PC-9 (cell line): ENCODE data around the gene MAPK1. TPM values are rescaled to one million over a fixed set of nuclear protein-coding genes. Genes with fewer than 3 reads are reported as not detected.

Experiments
- BruUV-seq: library from RNA; stranded (reverse); fragments of 400-500 nt; replicated peaks from 2 replicates; lab custom pipeline; 2021; lab: Mats Ljungman, UMichigan
- CTCF ChIA-PET: fragments of 300-600 bp; sonication (Branson Sonifier 250); formaldehyde crosslinking; loops from one replicate; lab custom pipeline; 2022; ENCODE audit warnings: antibody characterized with exemption; lab: Charles Lee
- POLR2A ChIA-PET: fragments of 300-600 bp; sonication (Branson Sonifier 250); formaldehyde crosslinking; loops from one replicate; lab custom pipeline; 2022; ENCODE audit warnings: antibody characterized with exemption; ENCODE audit not compliant: unreplicated experiment; lab: Charles Lee
- DNase-seq, 2 experiments: peaks; one replicate each; pipeline versions ENCODE4 v3.0.0 to v3.0.0-alpha.2; 2015 to 2022; ENCODE audit warnings: mixed read lengths in 1 of 2
- H2AFZ ChIP-seq: fragments of 200-600 bp; sonication (generic); 2 replicates; pipeline ENCODE4 v1.8.1; 2017; ENCODE audit warnings: antibody characterized with exemption
- H3F3A ChIP-seq: fragments of 200-600 bp; sonication (generic); 2 replicates; pipeline ENCODE4 v1.8.1; 2017; ENCODE audit warnings: antibody characterized with exemption, mild to moderate bottlenecking, low read depth; ENCODE audit not compliant: insufficient read depth
- H3K27ac ChIP-seq: fragments of 200-600 bp; sonication (generic); 2 replicates; pipeline ENCODE4 v1.6.1; 2016; ENCODE audit warnings: mixed run types
- H3K27me3 ChIP-seq: fragments of 200-600 bp; sonication (generic); 2 replicates; pipeline ENCODE4 v1.6.1; 2016; ENCODE audit warnings: low read depth, mixed run types; ENCODE audit not compliant: insufficient read depth
- H3K36me3 ChIP-seq: fragments of 200-600 bp; sonication (generic); 2 replicates; pipeline ENCODE4 v1.6.1; 2016; ENCODE audit warnings: low read depth, mixed run types
- H3K4me1 ChIP-seq: fragments of 200-600 bp; sonication (generic); replicated peaks from 2 replicates; pipeline ENCODE4 v1.6.1; 2016; ENCODE audit warnings: mixed run types; ENCODE audit not compliant: insufficient read depth
- H3K4me2 ChIP-seq: fragments of 200-600 bp; sonication (generic); 2 replicates; pipeline ENCODE4 v1.6.1; 2017; ENCODE audit warnings: mixed run types
- H3K4me3 ChIP-seq: fragments of 200-600 bp; sonication (generic); 2 replicates; pipeline ENCODE4 v1.6.1; 2016; ENCODE audit warnings: mixed run types
- H3K79me2 ChIP-seq: fragments of 200-600 bp; sonication (generic); 2 replicates; pipeline ENCODE4 v1.6.1; 2017; ENCODE audit warnings: low read depth, mixed run types
- H3K9me2 ChIP-seq: fragments of 200-600 bp; sonication (generic); 2 replicates; pipeline ENCODE4 v1.8.1; 2017; ENCODE audit warnings: mild to moderate bottlenecking; ENCODE audit not compliant: insufficient read depth
- H3K9me3 ChIP-seq: fragments of 200-600 bp; sonication (generic); 2 replicates; pipeline ENCODE4 v1.8.1; 2016; ENCODE audit warnings: low read depth; ENCODE audit not compliant: insufficient read depth
- H4K20me1 ChIP-seq: fragments of 200-600 bp; sonication (generic); 2 replicates; pipeline ENCODE4 v1.8.1; 2017; ENCODE audit not compliant: insufficient read depth
- CTCF ChIP-seq: fragments of 200-600 bp; sonication (generic); conservative IDR thresholded peaks from 2 replicates; pipeline ENCODE4 v1.6.1; 2017; ENCODE audit warnings: mixed run types, antibody characterized with exemption, mild to moderate bottlenecking, moderate library complexity
- EZH2 ChIP-seq: fragments of 200-600 bp; sonication (generic); IDR thresholded peaks from 2 replicates; pipeline ENCODE4 v1.8.0; 2017; ENCODE audit warnings: antibody characterized with exemption, low read depth
- intact Hi-C: fragments of 100-400 bp; cut with micrococcal nuclease; formaldehyde crosslinking; loops from one replicate; pipeline ENCODE4 v1.10.0; 2022; ENCODE audit not compliant: unreplicated experiment
- total RNA-seq: library from RNA; stranded (reverse); gene quantifications from 2 replicates; pipeline ENCODE4 v1.2.3, GENCODE V29; 2021

Gene MAPK1
- total RNA-seq, 1 experiment from 2014 or later = 82.8 TPM

GRCh38 chr22:21762712-21763581 lies 104.5 kb downstream of the MAPK1 start:
- no peak overlapping the region for H3K4me2 ChIP-seq
- H2AFZ ChIP-seq = no peak overlapping the region
- intact Hi-C loops = no loop called here
- H3K36me3 ChIP-seq = no peaks in the 10 kb centered on the region
- ChIA-PET CTCF (no interaction called here), POLR2A (no interaction called here)
- H3K4me1 ChIP-seq = no peaks in the 10 kb centered on the region
- no peaks in the 10 kb centered on the region for H3K27me3 ChIP-seq
- DNase-seq = no peak
- no peaks in the 10 kb centered on the region for H3K79me2 ChIP-seq
- no peaks in the 10 kb centered on the region for H3K9me2 ChIP-seq
- no peaks in the 10 kb centered on the region for H3K9me3 ChIP-seq
- no TSS peak for BruUV-seq
- no peaks in the 10 kb centered on the region for H3F3A ChIP-seq
- H3K4me3 ChIP-seq = no peak overlapping the region
- no peak for TF ChIP-seq EZH2
- no peak for TF ChIP-seq CTCF
- no peaks in the 10 kb centered on the region for H4K20me1 ChIP-seq
- no peak overlapping the region for H3K27ac ChIP-seq

- BruUV-seq = no TSS peak
- Histone ChIP-seq H2AFZ (no peak overlapping the region), H3K9me3 (no peaks in the 10 kb centered on the region), H3K27ac (no peak overlapping the region), H3K79me2 (no peaks in the 10 kb centered on the region), H3K36me3 (no peaks in the 10 kb centered on the region), H4K20me1 (no peaks in the 10 kb centered on the region), H3K9me2 (no peaks in the 10 kb centered on the region), H3K4me3 (no peak overlapping the region), H3K4me1 (no peaks in the 10 kb centered on the region), H3K4me2 (no peak overlapping the region), H3F3A (no peaks in the 10 kb centered on the region), H3K27me3 (no peaks in the 10 kb centered on the region)
- CTCF ChIA-PET = no interaction called here
- TF ChIP-seq CTCF = no peak
- TF ChIP-seq EZH2 = no peak
- POLR2A ChIA-PET = no interaction called here
- DNase-seq = no peak
- intact Hi-C loops = no loop called here
These were observed 105.3 kb downstream of the MAPK1 start for GRCh38 chr22:21761994-21762680.

GRCh38 chr22:21761086-21761485 lies 106.4 kb downstream of the MAPK1 start:
- no peaks in the 10 kb centered on the region for H3K9me2 ChIP-seq
- no peak overlapping the region for H3K4me3 ChIP-seq
- no peaks in the 10 kb centered on the region for H3F3A ChIP-seq
- H4K20me1 ChIP-seq = no peaks in the 10 kb centered on the region
- no peaks in the 10 kb centered on the region; the same call in 1 of the 2 replicates for H3K4me1 ChIP-seq
- no peak overlapping the region for H3K4me2 ChIP-seq
- POLR2A ChIA-PET = interaction anchor here (0.5 kb wide), 1 partner anchor 76 kb away, joined by 4 read pairs; no protein-coding TSS in a partner anchor
- H2AFZ ChIP-seq = no peak overlapping the region
- no peak for DNase-seq
- no peaks in the 10 kb centered on the region for H3K36me3 ChIP-seq
- intact Hi-C loops = no loop called here
- H3K27ac ChIP-seq = no peak overlapping the region
- BruUV-seq = no TSS peak
- H3K79me2 ChIP-seq = no peaks in the 10 kb centered on the region
- CTCF ChIA-PET = no interaction called here
- H3K27me3 ChIP-seq = no peaks in the 10 kb centered on the region
- no peaks in the 10 kb centered on the region for H3K9me3 ChIP-seq
- TF ChIP-seq CTCF = no peak
- no peak for TF ChIP-seq EZH2
